Activated CD4-positive, CD25-positive, alpha-beta regulatory T cell treated with anti-CD3 and anti-CD28 coated beads, Interleukin-2, amount 50 U/mL, for 16 hours (primary cell): Measurements from ENCODE around the gene CFAP77.
A peak's percentile ranks its signal among the peaks of the same experiment; 100 is the strongest.
"Not testable (repeated sequence)": the region's sequence is repeated elsewhere in the genome, so short reads cannot be mapped to it uniquely, and the experiment has no call there.

Experiments used
- DNase-seq: peaks from one replicate; pipeline ENCODE4 v3.0.0-alpha.2; 2020; ENCODE audit warnings: low read depth, low spot score

CFAP77 gene

DNA sequence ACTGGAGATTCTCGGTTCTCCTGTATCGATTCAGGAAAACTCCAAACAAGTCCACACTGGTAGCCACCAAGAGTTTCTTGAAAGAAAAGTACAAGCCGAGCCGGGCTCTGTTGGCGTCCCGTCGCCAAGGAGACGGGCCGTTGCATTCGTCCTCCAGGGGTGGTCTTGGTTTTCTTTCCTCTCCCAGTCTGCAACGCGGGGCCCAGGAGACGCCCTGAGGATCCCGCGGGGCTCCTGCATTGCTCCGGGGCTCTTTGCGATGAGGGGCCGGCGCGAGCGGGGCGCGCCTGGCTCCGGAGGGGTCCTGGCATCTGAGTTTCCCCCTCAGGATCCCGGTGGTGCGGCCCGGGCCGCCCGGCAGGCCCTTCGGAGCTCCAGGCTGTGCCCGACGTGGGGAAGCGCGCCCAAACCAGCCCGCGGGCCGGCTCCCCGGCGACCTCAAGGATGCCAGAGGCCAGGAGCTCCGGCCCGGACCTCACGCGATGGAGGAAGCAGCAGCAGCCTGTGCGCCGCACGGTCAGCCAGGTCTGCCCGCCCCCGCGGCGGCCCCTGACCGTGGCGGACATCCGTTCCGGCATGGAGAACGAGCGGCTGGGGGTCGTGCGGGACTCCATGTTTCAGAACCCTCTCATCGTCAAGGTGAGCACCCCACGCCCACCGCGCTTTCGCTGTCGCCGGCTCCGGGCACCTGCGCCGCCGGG is at the start of gene CFAP77:
CFAP77 (plus strand) TSS at position 384 of the 701 bp plus-strand sequence; CDS start at position 445, 61 bp downstream.
- DNase-seq = no peak

DNA sequence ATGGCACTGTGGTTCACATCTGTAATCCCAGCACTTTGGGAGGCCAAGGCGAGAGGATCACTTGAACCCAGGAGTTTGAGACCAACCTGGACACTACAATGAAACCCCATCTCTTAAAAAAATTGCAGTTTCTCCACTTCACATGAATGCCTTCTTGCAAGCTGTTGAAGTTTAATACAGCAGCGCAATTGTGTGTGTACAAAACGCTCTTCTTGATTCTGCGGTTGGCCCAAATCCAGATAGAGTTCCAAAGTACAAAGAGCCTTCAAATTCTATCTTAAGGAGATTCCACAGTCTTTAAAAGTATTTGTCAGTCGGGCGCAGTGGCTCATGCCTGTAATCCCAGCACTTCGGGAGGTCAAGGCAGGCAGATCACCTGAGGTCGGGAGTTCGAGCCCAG is 45.9 kb upstream of the CFAP77 start:
- DNase-seq = no peak

DNA sequence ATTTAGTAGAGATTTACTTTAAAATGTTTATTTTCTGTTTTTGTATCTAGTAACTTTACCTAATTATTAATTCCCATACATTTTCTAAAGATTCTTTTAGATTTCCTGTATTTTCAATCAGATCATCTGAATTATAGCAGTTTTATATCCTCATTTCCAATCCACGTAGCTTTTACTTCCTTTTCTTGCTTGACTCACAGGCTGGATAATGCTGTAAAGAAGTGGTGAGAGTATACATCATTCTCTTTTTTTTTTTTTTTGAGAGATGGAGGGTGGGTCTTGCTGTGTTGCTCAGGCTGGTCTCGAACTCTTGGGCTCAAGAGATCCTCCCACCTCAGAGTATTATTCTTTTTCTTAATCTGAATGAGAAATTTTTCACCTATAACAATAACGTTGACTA is 44.0 kb upstream of the CFAP77 start:
- no peak for DNase-seq

- no peak for DNase-seq
Measured at GRCh38 chr9:132366481-132366880, 43.5 kb upstream of the CFAP77 start.

- no peak for DNase-seq
Measured at GRCh38 chr9:132367613-132368313, 42.2 kb upstream of the CFAP77 start.

DNA sequence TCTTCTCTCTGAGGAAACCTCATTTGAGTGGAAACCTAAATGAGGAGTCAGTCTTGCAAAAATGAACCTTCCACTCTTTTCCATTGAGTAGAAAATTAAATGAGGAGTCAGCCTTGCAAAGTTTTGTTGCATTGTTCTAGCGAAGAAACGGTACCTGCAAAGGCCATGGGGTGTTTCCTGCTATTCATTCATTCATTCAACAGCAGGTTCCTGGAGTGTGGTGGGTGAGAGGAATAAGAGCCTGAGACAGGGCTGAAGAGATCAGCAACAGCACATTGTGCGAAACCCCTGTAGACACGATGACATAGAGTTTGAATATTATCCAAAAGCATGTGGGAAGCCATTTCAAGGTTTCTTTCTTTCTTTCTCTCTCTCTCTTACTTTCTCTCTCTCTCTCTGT is 40.6 kb upstream of the CFAP77 start:
- DNase-seq = no peak

DNA sequence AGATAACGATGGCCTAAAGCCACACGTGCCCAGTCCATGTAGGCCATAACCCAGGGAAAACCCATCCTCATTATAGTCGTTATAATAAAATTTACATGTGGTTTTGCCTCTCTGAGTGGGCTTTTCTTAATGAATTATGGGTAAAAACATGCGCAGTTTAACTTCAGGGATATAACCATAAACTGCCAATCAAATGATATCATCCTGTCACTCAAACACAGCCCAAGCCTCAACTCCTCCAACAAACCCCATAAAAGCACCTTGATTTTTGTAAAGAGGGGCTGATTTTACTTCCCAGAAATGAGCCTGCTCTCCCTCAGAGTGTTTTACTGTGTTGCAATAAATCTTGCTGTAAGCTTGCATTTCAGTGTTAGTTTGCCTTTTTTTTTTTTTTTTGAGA is 39.4 kb upstream of the CFAP77 start:
- no peak for DNase-seq

DNA sequence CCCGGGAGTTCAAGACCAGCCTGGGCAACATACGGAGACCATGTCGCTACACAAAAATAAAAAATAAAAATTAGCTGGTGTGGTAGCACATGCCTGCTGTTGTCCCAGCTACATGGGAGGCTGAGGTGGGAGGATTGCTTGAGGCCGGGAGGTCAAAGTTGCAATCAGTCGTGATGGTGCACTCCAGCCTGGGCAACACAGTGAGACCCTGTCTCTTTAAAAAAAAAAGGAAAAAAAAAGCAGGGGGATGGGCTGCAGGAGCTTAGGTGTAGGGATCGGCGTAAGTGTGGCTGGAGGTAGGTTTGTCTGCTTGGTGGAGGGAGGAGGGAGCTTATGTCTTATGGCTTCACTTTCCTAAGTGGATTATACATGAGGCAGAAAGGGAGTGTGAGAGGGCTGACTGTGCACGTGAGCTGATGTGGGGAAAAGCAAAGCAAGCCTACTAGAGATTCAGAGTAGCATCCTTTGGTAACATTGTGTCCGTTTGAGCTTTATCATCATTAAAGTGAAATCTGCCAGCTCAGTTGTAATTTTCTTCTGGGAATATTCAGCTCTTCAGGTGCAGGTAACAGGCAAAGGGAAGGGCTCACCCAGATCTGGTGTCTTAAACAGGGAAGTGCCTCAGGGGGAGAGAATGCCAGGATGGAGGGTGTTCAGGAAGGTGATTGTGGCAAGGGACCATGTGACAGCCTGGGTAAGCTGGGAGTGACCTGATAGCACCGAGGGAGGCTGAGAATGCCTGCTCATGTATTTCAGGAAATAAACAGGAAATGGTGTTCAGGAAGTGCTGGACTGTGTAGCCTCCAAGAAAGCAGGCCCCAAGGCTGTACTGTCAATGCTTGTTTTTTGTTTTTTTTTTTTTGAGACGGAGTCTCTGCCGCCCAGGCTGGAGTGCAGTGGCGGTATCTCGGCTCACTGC is 37.6 kb upstream of the CFAP77 start:
- no peak for DNase-seq

DNA sequence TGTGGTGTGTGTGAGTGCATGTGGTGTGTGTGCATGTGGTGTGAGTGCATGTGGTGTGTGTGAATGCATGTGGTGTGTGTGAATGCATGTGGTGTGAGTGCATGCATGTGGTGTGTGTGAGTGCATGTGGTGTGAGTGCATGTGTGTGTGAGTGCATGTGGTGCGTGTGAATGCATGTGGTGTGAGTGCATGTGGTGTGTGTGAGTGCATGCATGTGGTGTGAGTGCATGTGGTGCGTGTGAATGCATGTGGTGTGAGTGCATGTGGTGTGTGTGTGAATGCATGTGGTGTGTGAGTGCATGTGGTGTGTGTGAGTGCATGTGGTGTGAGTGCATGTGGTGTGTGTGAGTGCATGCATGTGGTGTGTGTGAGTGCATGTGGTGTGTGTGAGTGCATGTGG is 32.2 kb upstream of the CFAP77 start:
- DNase-seq = not testable (repeated sequence)

- DNase-seq = not testable (repeated sequence)
Measured at GRCh38 chr9:132378416-132378815, 31.6 kb upstream of the CFAP77 start.

DNA sequence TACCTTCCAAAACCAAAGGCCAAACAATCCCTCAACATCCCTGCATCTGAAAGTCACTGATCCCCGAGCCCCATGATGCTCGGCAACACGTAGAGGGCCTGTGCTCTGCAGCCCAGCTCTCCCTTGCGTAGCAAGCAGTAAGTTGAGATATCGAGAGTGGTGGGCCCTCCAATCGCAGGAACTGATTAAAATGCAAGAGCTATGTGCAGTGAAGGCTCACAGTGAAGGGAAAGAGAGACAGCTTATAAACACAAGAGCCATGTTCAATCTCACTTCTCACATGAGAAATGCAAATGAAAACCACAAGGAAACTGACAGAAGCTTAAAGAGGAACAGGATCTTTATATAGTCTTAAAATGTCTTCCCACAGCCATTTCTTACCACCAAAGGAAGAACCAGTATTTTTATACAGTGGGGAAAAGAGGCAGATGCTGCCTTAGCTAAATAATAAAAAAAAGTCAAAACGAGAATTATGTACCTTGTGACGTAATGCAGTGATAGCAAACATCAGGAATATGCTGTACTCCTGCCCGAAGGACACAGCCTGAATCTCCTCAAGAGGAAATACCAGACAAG is 28.0 kb upstream of the CFAP77 start:
- DNase-seq = no peak

GRCh38 chr9:132383462-132383883 is 26.5 kb upstream of the CFAP77 start:
- no peak for DNase-seq

DNA sequence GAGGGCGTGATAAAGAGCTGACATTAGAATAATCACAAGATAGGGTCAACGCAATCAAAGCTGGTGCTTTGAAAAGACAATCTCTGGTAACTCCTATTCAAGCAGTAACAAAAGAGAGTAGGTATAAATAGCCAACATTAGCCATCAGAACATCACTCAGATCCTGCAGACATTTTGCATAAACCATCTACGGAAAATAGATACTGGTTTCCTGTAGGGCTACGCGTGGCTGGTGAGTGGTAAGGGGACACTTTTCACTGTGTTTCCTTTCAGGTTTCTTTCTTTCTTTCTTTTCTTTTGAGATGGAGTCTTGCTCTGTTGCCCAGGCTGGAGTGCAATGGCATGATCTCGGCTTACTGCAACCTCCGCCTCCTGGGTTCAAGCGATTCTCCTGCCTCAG is 25.6 kb upstream of the CFAP77 start:
- DNase-seq = no peak

- no peak for DNase-seq
Measured at GRCh38 chr9:132387133-132387532, 22.9 kb upstream of the CFAP77 start.

- no peak for DNase-seq
Measured at GRCh38 chr9:132390966-132391365, 19.0 kb upstream of the CFAP77 start.

DNA sequence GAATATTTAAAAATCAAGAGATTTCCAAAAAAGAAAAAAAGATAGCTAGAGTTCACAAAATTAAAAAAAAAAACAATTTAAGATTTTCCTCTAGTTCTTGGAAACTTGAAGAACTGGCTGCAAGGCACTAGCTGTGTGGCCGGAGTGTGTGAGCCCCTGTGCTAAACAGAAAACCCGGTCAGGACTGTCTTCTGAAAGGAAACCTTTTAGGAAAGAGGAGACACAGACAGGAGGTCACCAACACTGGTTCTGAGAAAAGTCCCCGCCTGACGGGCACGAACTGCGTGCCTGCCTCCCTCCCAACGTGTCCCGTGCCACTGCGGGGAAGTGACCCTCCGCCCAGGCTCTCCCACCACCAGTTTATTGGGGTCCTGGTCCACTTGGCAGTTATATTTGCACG is 18.6 kb upstream of the CFAP77 start:
- no peak for DNase-seq

DNA sequence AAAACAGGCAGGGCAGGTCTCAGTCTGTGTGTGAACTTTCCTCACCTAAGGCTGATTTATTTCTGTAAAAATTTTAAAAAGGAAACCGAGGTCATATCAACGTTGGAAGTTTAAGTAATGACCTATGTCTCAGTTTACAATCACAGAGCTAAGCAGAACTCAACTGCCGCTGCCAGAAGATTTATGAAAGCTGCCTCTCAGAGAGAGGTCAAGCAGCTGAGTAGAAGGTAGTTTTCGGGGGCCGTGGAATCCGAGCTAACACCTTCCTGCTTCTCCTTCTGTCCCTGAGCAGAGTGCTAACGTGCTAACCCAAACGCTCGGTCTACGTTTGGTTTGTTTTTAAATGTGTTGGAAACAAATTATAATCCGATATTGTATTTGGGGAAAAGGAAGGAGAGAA is 14.5 kb upstream of the CFAP77 start:
- DNase-seq = no peak

DNA sequence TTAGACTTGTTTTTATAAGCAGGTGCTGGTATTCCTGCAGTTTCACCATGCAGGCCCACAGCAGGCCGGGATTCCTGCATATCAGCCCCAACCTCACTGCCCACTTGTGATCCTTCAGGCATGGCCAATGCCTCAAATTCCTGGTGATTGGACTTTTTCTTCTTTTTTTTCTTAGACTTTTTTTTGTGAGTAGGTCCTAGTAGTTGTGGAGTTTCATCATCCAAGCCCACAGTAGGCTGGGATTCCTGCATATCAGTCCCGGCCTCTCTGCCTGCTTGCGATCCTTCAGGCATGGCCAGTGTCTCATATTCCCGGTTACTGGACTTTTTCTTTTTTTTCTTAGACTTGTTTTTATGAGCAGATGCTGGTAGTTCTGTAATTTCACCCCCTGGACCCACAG is 8.2 kb upstream of the CFAP77 start:
- DNase-seq = no peak

GRCh38 chr9:132404228-132404881 is 5.7 kb upstream of the CFAP77 start:
- no peak for DNase-seq

DNA sequence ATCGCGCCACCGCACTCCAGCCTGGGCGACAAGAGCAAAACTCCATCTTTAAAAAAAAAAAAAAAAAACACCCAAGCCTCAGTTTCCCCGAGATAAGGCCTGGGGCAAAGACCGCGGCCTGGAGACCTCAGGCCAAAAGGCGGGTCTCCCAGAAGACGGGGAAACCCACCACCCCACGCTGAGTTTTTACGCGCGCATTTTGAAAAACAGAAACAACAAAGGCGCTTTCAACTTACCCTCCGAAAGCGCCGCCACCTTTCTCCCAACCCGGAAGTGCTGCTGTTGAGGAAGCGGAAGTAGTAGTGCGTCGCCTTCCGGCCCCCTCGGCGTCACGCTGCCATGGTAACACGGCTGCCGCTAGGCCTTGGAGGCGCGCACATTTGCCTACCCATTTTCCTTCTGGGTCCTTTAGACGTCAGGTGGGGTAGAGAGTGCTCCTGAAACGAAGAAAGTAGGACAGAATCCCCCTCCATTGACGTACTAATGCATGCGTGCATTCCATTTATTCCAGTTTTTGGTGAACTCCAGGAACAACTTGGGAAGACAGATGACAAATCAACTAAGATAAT is 3.4 kb upstream of the CFAP77 start, which contains the start of gene TTF1:
TTF1 (minus strand) TSS at position 287 of the 569 bp plus-strand sequence. CDS start 4,019 bp downstream, outside the sequence.
- peak; percentile 90 for DNase-seq

- DNase-seq = no peak
Measured at GRCh38 chr9:132407196-132407595, 2.8 kb upstream of the CFAP77 start.
